Bronchial epithelial cell (primary cell): ENCODE results near the gene SHTN1. TPM values are rescaled to one million over a fixed set of nuclear protein-coding genes. Genes with fewer than 3 reads are reported as not detected.

Experiments used
- DNase-seq: peaks from one replicate; pipeline ENCODE4 v3.0.0-alpha.2; 2010; ENCODE audit warnings: low read depth
- FAIRE-seq: peaks from 2 replicates; lab custom pipeline; 2011; peaks lifted over from hg19 to GRCh38; lab: Jason Lieb, UNC
- H3K27me3 ChIP-seq: 2 replicates; pipeline ENCODE4 v1.5.1; 2011; ENCODE audit warnings: low read length; ENCODE audit not compliant: control insufficient read depth, insufficient read depth
- H3K36me3 ChIP-seq: 2 replicates; pipeline ENCODE4 v1.5.1; 2011; ENCODE audit warnings: low read length; ENCODE audit not compliant: control insufficient read depth, insufficient read depth
- H3K4me3 ChIP-seq: 2 replicates; pipeline ENCODE4 v1.5.1; 2011; ENCODE audit warnings: mild to moderate bottlenecking, low read depth, low read length, control low read depth
- total RNA-seq: library from RNA; depleted of rRNA; stranded (reverse); fragments of >200 nt; gene quantifications from 2 replicates; pipeline ENCODE4 v1.2.1, GENCODE V29; 2014
- TF ChIP-seq, protein P1 (sequence below): IDR thresholded peaks from 2 replicates; pipeline ENCODE4 v1.5.1; 2011; ENCODE audit warnings: mild to moderate bottlenecking, moderate library complexity, low read length, control low read depth, inconsistent platforms; ENCODE audit not compliant: insufficient read depth, severe bottlenecking

SHTN1 gene
- total RNA-seq, 1 donor from 2014 or later = 2.1 TPM

DNA sequence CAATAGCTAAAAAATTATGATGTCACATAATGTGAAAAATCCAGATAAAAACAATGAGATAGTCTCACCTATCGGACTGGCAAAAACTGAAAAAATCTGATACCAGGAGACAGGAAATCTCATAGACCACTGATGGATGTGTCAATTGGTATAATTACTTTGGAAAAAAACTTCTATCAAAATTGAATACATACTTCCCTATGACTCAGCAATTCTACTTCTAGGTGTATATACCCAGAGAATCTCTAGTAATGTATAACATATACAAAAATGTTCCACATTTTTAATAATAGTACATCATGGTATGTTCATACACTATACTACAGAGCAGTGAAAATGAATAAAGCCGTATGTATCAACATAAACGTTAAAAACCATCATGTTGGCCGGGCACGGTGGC lies 34.9 kb downstream of the SHTN1 start:
- DNase-seq (no peak), FAIRE-seq (no peak)
- H3K27me3 ChIP-seq = no peaks in the 10 kb centered on the region
- TF ChIP-seq, protein P1, sequence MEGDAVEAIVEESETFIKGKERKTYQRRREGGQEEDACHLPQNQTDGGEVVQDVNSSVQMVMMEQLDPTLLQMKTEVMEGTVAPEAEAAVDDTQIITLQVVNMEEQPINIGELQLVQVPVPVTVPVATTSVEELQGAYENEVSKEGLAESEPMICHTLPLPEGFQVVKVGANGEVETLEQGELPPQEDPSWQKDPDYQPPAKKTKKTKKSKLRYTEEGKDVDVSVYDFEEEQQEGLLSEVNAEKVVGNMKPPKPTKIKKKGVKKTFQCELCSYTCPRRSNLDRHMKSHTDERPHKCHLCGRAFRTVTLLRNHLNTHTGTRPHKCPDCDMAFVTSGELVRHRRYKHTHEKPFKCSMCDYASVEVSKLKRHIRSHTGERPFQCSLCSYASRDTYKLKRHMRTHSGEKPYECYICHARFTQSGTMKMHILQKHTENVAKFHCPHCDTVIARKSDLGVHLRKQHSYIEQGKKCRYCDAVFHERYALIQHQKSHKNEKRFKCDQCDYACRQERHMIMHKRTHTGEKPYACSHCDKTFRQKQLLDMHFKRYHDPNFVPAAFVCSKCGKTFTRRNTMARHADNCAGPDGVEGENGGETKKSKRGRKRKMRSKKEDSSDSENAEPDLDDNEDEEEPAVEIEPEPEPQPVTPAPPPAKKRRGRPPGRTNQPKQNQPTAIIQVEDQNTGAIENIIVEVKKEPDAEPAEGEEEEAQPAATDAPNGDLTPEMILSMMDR = no peak
- H3K4me3 ChIP-seq = no peak overlapping the region
- no peaks in the 10 kb centered on the region for H3K36me3 ChIP-seq

DNA sequence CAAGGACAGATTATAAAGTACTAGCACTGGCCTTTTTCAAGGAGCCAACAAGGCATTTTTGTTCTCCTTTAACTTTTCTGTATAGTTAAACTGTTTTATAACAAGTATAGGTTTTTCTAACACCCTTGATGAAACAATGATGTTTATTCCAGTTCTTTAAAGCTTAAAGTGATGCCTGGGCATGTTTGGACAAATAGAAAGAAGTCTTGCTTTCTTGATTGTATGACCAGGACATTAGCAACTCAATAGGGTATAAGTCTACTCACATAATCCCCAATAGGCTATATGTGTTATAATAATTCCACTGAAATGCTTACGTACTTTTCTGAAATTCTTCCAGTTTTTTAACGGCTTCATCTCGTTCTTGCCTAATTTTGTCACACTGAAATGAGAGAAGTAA lies 36.7 kb downstream of the SHTN1 start:
- FAIRE-seq = no peak
- H3K36me3 ChIP-seq = no peaks in the 10 kb centered on the region

DNA sequence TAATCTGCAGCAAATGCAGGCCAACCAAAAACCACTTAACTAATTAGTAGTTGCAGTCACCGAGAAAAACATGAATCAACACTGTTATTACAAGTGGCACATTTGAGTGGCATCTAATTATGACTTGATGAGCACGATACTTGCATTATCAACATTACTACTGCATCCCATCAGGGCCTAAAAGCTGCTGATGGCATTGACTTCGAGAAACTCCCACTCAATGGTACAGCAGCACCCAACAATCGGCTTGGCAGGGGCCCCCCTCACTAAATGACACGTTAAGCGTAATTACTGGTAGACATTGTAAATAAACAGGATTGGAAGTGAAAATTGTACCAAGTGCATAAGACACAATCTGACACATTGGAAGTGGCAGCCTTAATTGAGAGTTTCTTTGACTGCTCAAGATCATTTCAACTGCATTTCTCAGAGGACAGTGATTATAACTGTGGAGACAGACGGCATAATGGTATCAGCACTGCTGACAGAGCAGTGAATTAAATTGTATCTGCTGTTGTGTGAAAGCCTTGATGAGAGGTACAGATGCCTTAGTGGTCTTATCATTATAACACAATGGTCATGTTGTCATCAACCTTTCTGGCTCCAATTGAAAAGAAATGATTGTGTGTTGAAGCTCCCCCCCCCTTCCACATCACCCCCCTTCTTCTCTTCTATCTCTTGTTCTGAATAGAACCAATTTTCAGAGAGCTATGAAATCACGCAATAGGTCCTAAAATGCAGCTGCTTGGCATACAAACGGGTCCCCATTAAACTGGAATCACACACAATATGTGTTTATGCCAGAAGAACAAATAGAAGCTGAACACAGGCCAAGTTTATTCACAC lies 43.4 kb downstream of the SHTN1 start:
- Histone ChIP-seq H3K4me3 (no peak overlapping the region), H3K27me3 (no peaks in the 10 kb centered on the region), H3K36me3 (no peaks in the 10 kb centered on the region)
- no peak for DNase-seq
- no peak for FAIRE-seq
- TF ChIP-seq, protein P1 = no peak

More for the DNA sequence above, 36.7 kb downstream of the SHTN1 start:
- H3K27me3 ChIP-seq = no peaks in the 10 kb centered on the region
- no peak overlapping the region for H3K4me3 ChIP-seq
- TF ChIP-seq, protein P1 = no peak
- peak; percentile 68 for DNase-seq

DNA sequence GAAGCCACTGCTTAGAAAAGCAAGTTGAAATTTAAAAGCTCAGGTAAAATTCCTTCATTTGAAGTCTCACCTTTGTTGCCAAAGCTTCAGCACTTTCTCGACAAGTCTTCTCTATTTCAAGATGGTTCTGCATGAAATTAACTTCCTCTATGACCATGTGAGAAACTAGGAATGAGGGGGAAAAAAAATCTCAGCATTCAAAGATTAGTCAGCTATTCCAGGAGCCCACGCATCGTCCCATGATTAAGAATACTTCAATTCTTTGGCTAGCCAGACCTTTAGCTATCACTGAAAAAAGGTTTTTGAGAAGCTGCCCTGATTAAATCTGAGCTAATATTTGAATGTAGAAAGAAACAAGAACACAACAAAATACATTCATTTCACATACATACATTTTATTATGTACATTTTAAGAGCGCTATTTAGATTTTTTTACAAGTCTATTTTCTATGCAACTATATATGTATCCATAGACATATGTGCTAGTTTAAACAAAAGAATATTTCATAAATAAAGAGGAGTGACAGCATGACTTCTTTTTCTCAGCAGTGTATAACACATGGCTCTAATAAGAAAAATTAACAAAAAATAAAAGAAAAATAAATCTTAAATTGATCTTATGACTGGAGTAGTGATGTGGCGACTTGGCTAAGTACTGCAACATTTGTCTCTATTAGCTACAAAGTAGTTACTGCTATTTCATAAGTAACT lies 44.8 kb downstream of the SHTN1 start:
- TF ChIP-seq, protein P1 = no peak
- H3K27me3 ChIP-seq = no peaks in the 10 kb centered on the region
- H3K36me3 ChIP-seq = no peaks in the 10 kb centered on the region
- H3K4me3 ChIP-seq = no peak overlapping the region
- DNase-seq = no peak
- FAIRE-seq = no peak

DNA sequence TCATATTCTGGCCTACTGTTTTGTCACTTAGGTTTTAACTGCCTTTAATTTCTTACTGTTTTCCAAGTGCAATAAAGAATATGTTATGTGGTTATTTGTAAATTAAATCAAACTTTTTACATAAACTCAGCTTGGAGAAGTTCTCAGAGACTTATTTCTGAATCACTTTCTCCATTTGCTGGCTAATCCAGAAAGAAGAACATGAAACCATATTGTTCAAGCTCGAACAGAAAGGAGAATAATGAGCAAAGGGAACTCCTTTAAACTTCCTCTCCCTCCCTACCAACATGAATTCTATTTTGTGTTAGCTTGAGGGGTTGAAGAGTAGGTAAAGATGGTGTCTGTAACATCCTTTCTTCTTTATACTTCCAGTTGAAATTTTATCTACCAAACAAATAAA lies 52.3 kb downstream of the SHTN1 start:
- Histone ChIP-seq H3K36me3 (peaks cover 1% of the 10 kb centered on the region), H3K27me3 (no peaks in the 10 kb centered on the region), H3K4me3 (no peak overlapping the region)
- DNase-seq (no peak), FAIRE-seq (no peak)
- TF ChIP-seq, protein P1 = no peak
